ENCODE measurements around the gene SEMA3F.

Gene SEMA3F

GRCh38 chr3:50236484-50237132 is 81.5 kb downstream of the SEMA3F start:
- DNase-seq, result no peak

- DNase-seq, result peak; percentile 50
Observed at GRCh38 chr3:50237133-50237651, 82.1 kb downstream of the SEMA3F start.

- peak; percentile 94 for DNase-seq
Observed at GRCh38 chr3:50237754-50238548, 82.8 kb downstream of the SEMA3F start.

- peak; percentile 36 for DNase-seq
Observed at GRCh38 chr3:50238549-50239026, 83.5 kb downstream of the SEMA3F start.
